CD4-positive, alpha-beta T cell treated with Interleukin-10 for 1 hour (primary cell): ENCODE results near the gene DCUN1D3.
"Not testable (repeated sequence)": the region's sequence is repeated elsewhere in the genome, so short reads cannot be mapped to it uniquely, and the experiment has no call there.

Source experiments
- DNase-seq: peaks from one replicate; pipeline ENCODE4 v3.0.0-alpha.2; 2020

The DCUN1D3 gene

DNA sequence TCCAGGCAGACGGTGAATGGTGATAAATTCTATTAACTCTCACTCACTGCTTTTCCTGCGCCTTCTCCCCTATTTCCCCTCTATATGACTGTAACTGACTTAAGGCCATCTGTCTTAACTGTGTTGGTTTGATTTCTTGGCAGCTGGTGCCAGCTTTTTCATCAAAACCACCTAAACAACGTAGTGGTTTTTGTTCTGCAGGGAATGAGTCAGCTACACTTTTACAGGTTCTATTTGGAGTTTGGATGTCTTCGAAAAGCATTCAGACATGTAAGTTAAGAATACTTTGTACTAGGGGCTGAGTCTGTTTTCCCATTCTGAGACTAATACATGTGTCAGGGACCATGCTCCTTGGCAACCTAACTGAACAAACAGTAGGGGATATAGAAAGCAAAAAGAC, 85.4 kb downstream of the DCUN1D3 start:
- no peak for DNase-seq

DNA sequence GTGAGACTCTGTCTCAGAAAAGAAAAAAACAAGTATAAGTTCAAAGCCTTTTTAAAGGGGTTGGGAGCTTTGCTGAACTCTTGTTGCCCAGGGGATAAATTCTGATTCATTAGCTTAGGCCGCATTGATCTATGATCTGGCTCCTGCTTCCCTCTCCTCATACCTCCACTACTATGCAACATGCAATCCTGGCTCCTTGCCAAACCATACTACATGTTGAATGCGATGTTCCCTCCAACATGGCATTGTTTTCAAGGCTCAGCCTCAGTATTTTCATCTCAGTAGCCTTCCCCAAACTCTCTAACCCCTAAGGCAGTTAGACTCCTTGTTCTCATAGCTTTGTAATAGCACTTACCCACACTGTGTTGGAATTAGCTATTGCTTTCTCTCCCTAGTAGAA, 87.6 kb downstream of the DCUN1D3 start:
- no peak for DNase-seq

DNA sequence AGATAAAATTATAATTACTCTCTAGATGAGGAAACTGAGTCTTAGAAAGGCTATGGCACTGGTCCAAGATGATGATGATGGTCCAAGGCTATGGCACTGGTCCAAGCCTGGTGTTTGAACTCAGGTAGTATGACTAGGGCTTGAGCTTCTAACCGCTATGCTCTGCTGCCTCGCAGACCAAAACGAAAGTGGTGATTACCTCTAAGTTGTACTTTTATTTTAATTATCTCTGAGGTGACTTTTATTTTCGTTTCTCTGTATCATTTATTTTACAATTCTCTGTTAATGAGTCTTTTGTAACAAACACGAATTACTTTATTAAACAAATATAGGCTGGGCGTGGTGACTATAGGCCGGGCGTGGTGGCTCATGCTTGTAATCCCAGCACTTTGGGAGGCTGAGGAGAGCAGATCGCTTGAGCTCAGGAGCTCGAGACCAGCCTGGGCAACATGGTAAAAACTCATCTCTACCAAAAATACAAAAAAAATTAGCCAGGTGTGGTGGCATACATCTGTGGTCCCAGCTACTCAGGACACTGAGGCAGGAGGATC, 88.2 kb downstream of the DCUN1D3 start:
- no peak for DNase-seq

DNA sequence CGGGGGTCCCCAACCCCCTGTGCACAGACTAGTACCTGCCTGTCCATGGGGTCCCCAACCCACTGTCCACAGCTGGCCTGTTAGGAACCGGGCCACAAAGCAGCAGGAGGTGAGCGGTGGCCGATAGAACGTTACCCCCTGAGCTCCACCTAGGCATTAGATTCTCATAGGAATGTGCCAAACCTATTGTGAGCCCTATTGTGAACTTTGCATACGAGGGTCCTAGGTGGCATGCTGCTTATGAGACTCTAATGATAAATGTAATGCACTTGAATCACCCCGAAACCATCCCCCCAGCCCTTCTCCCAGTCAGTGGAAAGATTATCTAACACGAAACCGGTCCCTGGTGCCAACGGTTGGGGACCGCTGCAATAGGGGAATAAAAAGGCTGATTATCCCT, 92.3 kb downstream of the DCUN1D3 start:
- no peak for DNase-seq

DNA sequence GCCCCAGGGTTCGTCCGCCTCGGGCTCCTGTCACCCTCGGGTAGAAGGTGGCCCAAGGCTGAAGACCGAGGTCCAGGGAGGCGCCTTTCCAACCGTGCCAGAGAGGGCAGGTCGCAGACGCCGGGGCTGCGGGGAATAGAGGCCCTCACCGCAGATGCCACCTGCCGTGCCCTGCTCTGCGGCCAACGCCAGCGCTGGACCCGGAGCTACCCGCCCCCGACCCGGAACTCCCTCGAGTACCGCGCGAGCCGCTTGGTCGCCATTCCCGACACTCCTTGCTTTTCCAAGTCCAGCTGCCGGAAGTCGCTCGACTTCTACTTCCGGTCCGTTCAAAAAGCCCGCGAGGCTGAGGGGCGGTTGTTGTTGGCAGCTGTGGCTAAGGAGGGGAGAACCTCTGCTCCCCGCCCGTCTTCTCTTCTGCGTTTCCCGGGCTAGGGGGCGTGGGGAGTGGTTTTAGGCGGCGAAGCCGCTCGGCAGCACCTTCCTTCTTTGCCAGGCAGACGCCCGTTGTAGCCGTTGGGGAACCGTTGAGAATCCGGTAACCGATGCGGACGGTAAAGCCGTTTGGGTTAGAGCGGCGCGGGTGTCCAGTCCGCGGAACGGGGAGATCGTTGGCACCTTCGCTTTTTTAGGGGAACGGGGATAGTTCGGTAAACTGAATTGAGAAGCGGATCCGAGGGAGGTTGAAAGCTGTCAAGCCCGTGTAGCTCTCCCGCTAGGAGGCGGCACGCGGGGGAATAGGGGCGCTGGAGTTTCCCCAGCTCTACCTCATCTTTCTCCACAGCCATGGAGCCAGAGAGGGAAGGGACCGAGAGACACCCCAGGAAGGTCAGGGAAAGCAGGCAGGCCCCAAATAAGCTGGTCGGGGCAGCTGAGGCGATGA, 93.7 kb downstream of the DCUN1D3 start, which contains the start of the genes ERI2 and REXO5:
TSS of gene ERI2 (minus strand) at position 305 of the 883 bp plus-strand sequence. CDS start at position 263, 42 bp downstream.
TSS of gene REXO5 (plus strand) at position 360 of the 883 bp plus-strand sequence. CDS start at position 787, 427 bp downstream.
- peak; percentile 77 for DNase-seq

DNA sequence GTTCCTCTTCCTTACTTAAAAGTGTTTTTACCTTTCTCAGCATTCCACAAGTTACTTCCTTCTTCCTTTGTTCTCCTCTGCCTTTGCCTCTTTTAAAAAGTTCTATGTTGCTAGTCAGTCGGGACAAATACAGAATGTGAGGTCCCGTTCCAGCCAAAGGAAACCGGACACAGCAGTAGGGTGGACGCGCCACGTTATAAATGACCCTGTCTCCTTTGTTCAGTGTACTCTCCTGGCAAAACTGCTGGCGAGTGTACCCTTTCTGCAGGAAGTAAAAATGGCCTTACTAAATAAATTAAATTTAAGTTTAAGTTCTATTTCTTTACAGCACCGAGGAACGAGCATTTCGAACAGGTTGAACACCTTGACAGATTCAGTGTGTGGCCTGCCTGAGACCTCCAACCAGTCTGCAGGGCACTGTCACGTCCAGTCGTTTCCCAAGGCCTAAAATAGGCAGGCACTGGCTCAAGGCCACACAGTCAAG, 94.4 kb downstream of the DCUN1D3 start:
- DNase-seq, result not testable (repeated sequence)
